ENCODE data around the gene SNX1. TPM values are rescaled to one million over a fixed set of nuclear protein-coding genes. Genes with fewer than 3 reads are reported as not detected.

Gene SNX1
- total and polyA plus RNA-seq, 10 of the 15 experiments (the other 5 are each of a cell fraction or from before 2014, with no cell fraction given): 17.8 to 115 (median 96.3) TPM

GRCh38 chr15:64146520-64146884, 50.7 kb downstream of the SNX1 start:
- CTCF ChIA-PET: interaction anchor here (0.7 to 5.3 kb wide), 5 partner anchors 9 to 454 kb away, joined by 3 to 98 read pairs (median 4); partner anchors contain the start of gene CIAO2A
- no peak for TF ChIP-seq EED (IDR thresholded peaks at IDR 0.05; ENCODE audit: low read depth)
- TF ChIP-seq NFYB (IDR thresholded peaks at IDR 0.05; ENCODE audit: insufficient read depth, low read depth, low read length): no peak
- no peak for TF ChIP-seq STAT3 (IDR thresholded peaks at IDR 0.05; ENCODE audit: low read depth, low read length)
- no peak for TF ChIP-seq ZNF217 (IDR thresholded peaks at IDR 0.05)
- TF ChIP-seq EP300 (IDR thresholded peaks at IDR 0.05; ENCODE audit: borderline replicate concordance in 1 of 2, control insufficient read depth in 1 of 2, low read depth in 2 of 2, low read length in 2 of 2): no peak
- TF ChIP-seq GATAD2B (conservative IDR thresholded peaks at IDR 0.05; ENCODE audit: low read depth): no peak
- Histone ChIP-seq H3K27me3 (replicated peaks in 1 of 2; ENCODE audit: control insufficient read depth in 2 of 2, insufficient read depth in 2 of 2, low read length in 1 of 2) (no peaks in the 10 kb centered on the region), H2AFZ (ENCODE audit: control insufficient read depth, low read depth, low read length) (no peak overlapping the region), H3K4me1 (ENCODE audit: control insufficient read depth, insufficient read depth, low read length) (peaks cover 54% of the 10 kb centered on the region), H3K4me2 (ENCODE audit: control insufficient read depth, insufficient read depth) (no peak overlapping the region), H3K9me3 (replicated peaks; ENCODE audit: control insufficient read depth, insufficient read depth, low read length) (no peaks in the 10 kb centered on the region), H3K9ac (ENCODE audit: control insufficient read depth, insufficient read depth, low read length) (no peak overlapping the region), H3K36me3 (ENCODE audit: control insufficient read depth in 2 of 2, insufficient read depth in 2 of 2, low read length in 1 of 2) (peaks cover 5 to 10% of the 10 kb centered on the region in 2 experiments), H3K4me3 (no peak overlapping the region), H3K27ac (ENCODE audit: control insufficient read depth, insufficient read depth) (no peak overlapping the region), H3K79me2 (ENCODE audit: control insufficient read depth, insufficient read depth, low read length) (no peaks in the 10 kb centered on the region), H4K20me1 (ENCODE audit: control insufficient read depth, insufficient read depth) (no peaks in the 10 kb centered on the region)
- FAIRE-seq (no peak), ATAC-seq (no peak), DNase-seq (ENCODE audit: low read depth, low spot score) (no peak)
- RAD21 ChIA-PET (ENCODE audit: unreplicated experiment): no interaction called here
- intact Hi-C loops (cut with micrococcal nuclease; ENCODE audit: unreplicated experiment) (no loop called here), in situ Hi-C loops (cut with MboI) (no loop called here)
- 96% methylated on average over 3 of the region's 3 CpGs for WGBS (ENCODE audit: insufficient coverage, insufficient replicate concordance, low lambda C conversion rate, missing lambda C conversion rate)
- SMC1A ChIA-PET (ENCODE audit: uncharacterized antibody, unreplicated experiment): interaction anchor here (1.1 to 1.7 kb wide), 3 partner anchors 43 to 227 kb away, joined by 3 read pairs; no protein-coding TSS in a partner anchor
- BruUV-seq (replicated peaks): no TSS peak
- POLR2A ChIA-PET: interaction anchor here (0.8 to 1.0 kb wide), 2 partner anchors 37 to 53 kb away, joined by 3 read pairs; partner anchors contain the start of gene CIAO2A

Data from GM12878 (cell line).